Measurements from ENCODE around the gene MED12L. TPM values are rescaled to one million over a fixed set of nuclear protein-coding genes. Genes with fewer than 3 reads are reported as not detected.

Gene MED12L, protein sequence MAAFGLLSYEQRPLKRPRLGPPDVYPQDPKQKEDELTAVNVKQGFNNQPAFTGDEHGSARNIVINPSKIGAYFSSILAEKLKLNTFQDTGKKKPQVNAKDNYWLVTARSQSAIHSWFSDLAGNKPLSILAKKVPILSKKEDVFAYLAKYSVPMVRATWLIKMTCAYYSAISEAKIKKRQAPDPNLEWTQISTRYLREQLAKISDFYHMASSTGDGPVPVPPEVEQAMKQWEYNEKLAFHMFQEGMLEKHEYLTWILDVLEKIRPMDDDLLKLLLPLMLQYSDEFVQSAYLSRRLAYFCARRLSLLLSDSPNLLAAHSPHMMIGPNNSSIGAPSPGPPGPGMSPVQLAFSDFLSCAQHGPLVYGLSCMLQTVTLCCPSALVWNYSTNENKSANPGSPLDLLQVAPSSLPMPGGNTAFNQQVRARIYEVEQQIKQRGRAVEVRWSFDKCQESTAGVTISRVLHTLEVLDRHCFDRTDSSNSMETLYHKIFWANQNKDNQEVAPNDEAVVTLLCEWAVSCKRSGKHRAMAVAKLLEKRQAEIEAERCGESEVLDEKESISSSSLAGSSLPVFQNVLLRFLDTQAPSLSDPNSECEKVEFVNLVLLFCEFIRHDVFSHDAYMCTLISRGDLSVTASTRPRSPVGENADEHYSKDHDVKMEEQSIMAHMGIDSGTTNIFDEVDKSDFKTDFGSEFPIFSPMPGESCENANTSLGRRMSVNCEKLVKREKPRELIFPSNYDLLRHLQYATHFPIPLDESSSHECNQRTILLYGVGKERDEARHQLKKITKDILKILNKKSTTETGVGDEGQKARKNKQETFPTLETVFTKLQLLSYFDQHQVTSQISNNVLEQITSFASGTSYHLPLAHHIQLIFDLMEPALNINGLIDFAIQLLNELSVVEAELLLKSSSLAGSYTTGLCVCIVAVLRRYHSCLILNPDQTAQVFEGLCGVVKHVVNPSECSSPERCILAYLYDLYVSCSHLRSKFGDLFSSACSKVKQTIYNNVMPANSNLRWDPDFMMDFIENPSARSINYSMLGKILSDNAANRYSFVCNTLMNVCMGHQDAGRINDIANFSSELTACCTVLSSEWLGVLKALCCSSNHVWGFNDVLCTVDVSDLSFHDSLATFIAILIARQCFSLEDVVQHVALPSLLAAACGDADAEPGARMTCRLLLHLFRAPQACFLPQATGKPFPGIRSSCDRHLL (N-terminal part only)
- under 1 TPM in 5 of 6 experiments, not detected in 1; 0.05 to 0.64 (median 0.13) TPM for total RNA-seq (2021; fragmentation: NEBNext Ultra II Directional; extraction: Animal tissue kit (Norgen Biotek cat#: 25700))
- long read RNA-seq = 0 reads

DNA sequence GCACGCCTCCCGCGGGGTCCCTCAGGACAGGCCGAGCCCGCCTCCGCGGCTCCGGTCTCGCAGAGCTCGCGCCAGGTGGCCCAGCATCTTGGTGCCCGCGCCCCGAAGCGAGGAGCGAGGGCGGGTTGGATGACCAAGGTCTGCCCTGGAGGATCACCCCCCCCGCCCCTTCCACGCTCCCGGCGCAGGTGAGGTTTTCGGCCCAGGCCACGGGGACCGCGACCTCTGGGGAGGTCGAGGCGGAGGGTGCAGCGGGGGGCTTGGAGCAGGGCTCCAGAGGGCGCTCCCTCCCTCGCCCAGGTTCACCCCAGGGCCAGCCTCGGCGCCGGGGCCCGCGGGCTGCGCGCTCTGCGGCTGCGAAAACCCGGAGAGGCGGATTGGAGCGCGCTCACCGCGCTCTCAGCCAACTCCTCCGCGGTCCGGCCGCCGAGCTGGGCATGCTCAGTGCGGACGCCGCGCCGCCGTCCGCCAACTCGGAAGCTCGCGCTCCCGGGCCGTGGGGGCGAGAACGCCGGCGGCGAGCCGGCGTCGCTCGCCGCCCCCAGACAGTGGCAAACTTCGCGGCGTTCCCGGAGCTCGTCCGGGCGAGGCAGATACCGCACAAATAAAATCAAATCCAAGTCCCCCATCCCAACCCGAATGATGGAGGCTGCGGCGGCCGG is at the start of gene MED12L:
TSS of gene MED12L (plus strand) at position 438 of the 662 bp plus-strand sequence. CDS start 1,263 bp downstream, outside the sequence.
- Mint-ChIP-seq H3K9me3 (no peaks in the 10 kb centered on the region), H3K27ac (no peak within 1 kb of the TSS), H3K36me3 (ENCODE audit: low read depth) (no peaks in the 10 kb centered on the region), H3K4me1 (ENCODE audit: low read depth) (peaks cover 10% of the 10 kb centered on the region), H3K27me3 (ENCODE audit: insufficient read depth) (peaks cover 31% of the 10 kb centered on the region), H3K4me3 (peak within 1 kb of the TSS; percentile 88)
- peak; percentile 45 for DNase-seq
- TF ChIP-seq CTCF (IDR thresholded peaks at IDR 0.05) = peak; percentile 23; the same call in 1 of the 2 replicates

GRCh38 chr3:151037746-151038477 is 47.6 kb upstream of the MED12L start:
- no peaks in the 10 kb centered on the region for H3K9me3 Mint-ChIP-seq
- H3K27ac Mint-ChIP-seq = peak overlapping the region; percentile 96
- peak; percentile 89 for DNase-seq
- no peaks in the 10 kb centered on the region; the same call in 1 of the 2 replicates for H3K27me3 Mint-ChIP-seq (ENCODE audit: insufficient read depth)
- H3K4me1 Mint-ChIP-seq (ENCODE audit: low read depth) = peaks cover 14% of the 10 kb centered on the region
- H3K4me3 Mint-ChIP-seq = peak overlapping the region; percentile 76
- TF ChIP-seq CTCF (IDR thresholded peaks at IDR 0.05) = no peak
- H3K36me3 Mint-ChIP-seq (ENCODE audit: low read depth) = no peaks in the 10 kb centered on the region

DNA sequence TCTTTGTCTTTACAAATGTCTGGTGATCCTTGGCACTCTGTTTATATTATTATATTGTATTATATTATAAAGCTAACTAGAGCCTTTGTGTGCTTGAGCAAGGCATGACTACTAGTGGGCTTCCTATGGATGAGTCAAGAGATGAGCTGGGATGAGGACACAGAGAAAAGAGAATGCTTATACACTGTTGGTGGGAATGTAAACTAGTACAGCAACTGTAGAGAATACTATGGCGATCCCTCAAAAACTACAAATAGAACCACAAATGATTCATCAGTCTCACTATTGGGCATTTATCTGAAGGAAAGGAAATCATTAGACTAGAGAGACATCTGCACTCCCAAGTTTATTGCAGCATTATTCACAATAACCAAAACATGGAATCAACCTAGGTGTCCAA is 40.8 kb upstream of the MED12L start:
- Mint-ChIP-seq H3K4me3 (no peak overlapping the region), H3K27ac (no peak overlapping the region), H3K9me3 (no peaks in the 10 kb centered on the region), H3K36me3 (ENCODE audit: low read depth) (no peaks in the 10 kb centered on the region), H3K27me3 (ENCODE audit: insufficient read depth) (peaks cover 5% of the 10 kb centered on the region; the same call in 1 of the 2 replicates), H3K4me1 (ENCODE audit: low read depth) (peaks cover 14% of the 10 kb centered on the region)
- no peak for TF ChIP-seq CTCF (IDR thresholded peaks at IDR 0.05)
- peak; percentile 33 for DNase-seq

DNA sequence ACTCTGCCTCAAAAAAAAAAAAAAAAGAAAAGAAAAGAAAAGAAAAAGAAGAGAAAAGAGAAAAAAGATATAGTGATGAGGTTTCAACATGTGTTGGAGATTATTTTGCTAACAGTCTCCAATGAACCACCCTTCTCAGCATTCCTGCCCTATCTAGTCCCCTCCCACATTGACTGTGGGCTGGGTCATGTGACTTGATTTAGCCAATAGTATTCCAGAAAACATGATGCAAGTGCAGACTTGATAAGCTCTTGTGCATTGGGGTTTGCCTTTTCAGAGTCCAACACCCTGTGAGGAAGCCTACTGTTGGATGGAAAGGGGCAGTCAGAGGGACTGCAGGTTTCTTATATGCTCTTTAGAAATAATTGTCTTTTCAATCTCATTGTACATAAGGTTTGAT is 37.8 kb upstream of the MED12L start:
- no peak for DNase-seq
- TF ChIP-seq CTCF (IDR thresholded peaks at IDR 0.05) = no peak

More for the DNA sequence above, 37.8 kb upstream of the MED12L start:
- no peaks in the 10 kb centered on the region for H3K9me3 Mint-ChIP-seq
- no peak overlapping the region for H3K4me3 Mint-ChIP-seq
- H3K27me3 Mint-ChIP-seq (ENCODE audit: insufficient read depth) = peaks cover 5% of the 10 kb centered on the region
- H3K36me3 Mint-ChIP-seq (ENCODE audit: low read depth) = no peaks in the 10 kb centered on the region
- H3K27ac Mint-ChIP-seq = no peak overlapping the region
- H3K4me1 Mint-ChIP-seq (ENCODE audit: low read depth) = peaks cover 14% of the 10 kb centered on the region
